PFSK-1 (cell line): ENCODE data around the gene EPHA7.

ENCODE experiments used
- FOXP2 ChIP-seq: optimal IDR thresholded peaks from 2 replicates; pipeline ENCODE3; 2011; ENCODE audit warnings: borderline replicate concordance, control low read depth, inconsistent platforms; ENCODE audit not compliant: insufficient read depth; ENCODE audit errors: extremely low read length, extremely low read depth
- POLR2AphosphoS5 ChIP-seq: IDR thresholded peaks from 2 replicates; pipeline ENCODE4 v1.6.1; 2012; ENCODE audit warnings: low read depth, mild to moderate bottlenecking, control low read depth, low read length, moderate library complexity
- SIN3A ChIP-seq: IDR thresholded peaks from 2 replicates; pipeline ENCODE4 v1.6.1; 2012; ENCODE audit warnings: mild to moderate bottlenecking, low read length, moderate library complexity, borderline replicate concordance; ENCODE audit not compliant: insufficient read depth
- TAF1 ChIP-seq: IDR thresholded peaks from 2 replicates; pipeline ENCODE4 v1.6.1; 2012; ENCODE audit warnings: low read length, control low read depth, borderline replicate concordance; ENCODE audit not compliant: insufficient read depth
- TF ChIP-seq, protein P1 (sequence below), 2 experiments: IDR thresholded peaks; 2 replicates each; pipeline versions ENCODE4 v1.6.1 to v1.8.0; 2011 to 2012; ENCODE audit warnings: low read depth in 2 of 2, low read length in 2 of 2, control low read depth in 1 of 2, inconsistent platforms in 1 of 2, mild to moderate bottlenecking in 1 of 2, moderate library complexity in 1 of 2; ENCODE audit not compliant: insufficient read depth in 1 of 2

Gene EPHA7

GRCh38 chr6:93420163-93420795 lies 920 bp upstream of the EPHA7 start:
- TF ChIP-seq POLR2AphosphoS5, result no peak
- TF ChIP-seq, protein P1, sequence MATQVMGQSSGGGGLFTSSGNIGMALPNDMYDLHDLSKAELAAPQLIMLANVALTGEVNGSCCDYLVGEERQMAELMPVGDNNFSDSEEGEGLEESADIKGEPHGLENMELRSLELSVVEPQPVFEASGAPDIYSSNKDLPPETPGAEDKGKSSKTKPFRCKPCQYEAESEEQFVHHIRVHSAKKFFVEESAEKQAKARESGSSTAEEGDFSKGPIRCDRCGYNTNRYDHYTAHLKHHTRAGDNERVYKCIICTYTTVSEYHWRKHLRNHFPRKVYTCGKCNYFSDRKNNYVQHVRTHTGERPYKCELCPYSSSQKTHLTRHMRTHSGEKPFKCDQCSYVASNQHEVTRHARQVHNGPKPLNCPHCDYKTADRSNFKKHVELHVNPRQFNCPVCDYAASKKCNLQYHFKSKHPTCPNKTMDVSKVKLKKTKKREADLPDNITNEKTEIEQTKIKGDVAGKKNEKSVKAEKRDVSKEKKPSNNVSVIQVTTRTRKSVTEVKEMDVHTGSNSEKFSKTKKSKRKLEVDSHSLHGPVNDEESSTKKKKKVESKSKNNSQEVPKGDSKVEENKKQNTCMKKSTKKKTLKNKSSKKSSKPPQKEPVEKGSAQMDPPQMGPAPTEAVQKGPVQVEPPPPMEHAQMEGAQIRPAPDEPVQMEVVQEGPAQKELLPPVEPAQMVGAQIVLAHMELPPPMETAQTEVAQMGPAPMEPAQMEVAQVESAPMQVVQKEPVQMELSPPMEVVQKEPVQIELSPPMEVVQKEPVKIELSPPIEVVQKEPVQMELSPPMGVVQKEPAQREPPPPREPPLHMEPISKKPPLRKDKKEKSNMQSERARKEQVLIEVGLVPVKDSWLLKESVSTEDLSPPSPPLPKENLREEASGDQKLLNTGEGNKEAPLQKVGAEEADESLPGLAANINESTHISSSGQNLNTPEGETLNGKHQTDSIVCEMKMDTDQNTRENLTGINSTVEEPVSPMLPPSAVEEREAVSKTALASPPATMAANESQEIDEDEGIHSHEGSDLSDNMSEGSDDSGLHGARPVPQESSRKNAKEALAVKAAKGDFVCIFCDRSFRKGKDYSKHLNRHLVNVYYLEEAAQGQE (IDR thresholded peaks at IDR 0.05; ENCODE audit: insufficient read depth in 1 of 2, low read depth in 2 of 2, low read length in 2 of 2), result no peak
- no peak for TF ChIP-seq SIN3A
- TF ChIP-seq TAF1, result no peak
- TF ChIP-seq FOXP2, result no peak

- TF ChIP-seq POLR2AphosphoS5, result no peak
- TF ChIP-seq FOXP2, result no peak
- TF ChIP-seq, protein P1 (IDR thresholded peaks at IDR 0.05; ENCODE audit: insufficient read depth in 1 of 2, low read depth in 2 of 2, low read length in 2 of 2), result no peak
- no peak for TF ChIP-seq SIN3A
- no peak for TF ChIP-seq TAF1
These were observed 703 bp downstream of the EPHA7 start for GRCh38 chr6:93418408-93419303.

- TF ChIP-seq FOXP2 (no peak), TAF1 (no peak), POLR2AphosphoS5 (no peak), SIN3A (no peak)
- TF ChIP-seq, protein P1 (IDR thresholded peaks at IDR 0.05; ENCODE audit: insufficient read depth in 1 of 2, low read depth in 2 of 2, low read length in 2 of 2), result no peak
These were observed 1.3 kb downstream of the EPHA7 start for GRCh38 chr6:93418033-93418407.

DNA sequence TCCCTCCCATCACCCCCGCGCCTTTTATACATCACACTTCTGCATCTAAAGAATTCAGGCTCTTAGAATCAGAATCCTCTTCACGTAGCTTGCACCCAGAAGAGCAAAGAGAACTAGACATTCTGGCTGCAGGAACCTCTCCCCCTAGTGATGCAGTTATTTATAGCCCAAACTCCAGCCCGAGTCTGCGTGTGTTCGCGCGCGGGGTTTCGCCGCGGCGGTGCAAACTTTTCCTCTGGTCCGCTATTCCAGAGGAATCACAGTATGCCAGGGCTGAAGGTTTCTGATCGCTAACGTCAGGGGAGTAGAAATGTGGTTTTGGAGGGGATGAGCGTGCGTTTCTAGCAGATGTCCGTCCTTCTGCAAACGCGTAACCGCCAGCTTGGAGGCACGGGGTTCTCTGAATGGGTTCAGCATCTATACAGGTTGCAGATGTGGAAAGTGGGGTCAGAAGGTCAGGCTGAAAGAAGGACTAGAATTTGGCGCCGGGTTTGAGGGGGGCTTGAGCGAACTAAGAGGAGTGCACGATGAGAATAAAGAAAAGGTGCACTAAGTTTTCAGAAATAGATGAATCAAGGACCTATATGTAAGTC lies 1.8 kb downstream of the EPHA7 start:
- TF ChIP-seq, protein P1 (IDR thresholded peaks at IDR 0.05; ENCODE audit: insufficient read depth in 1 of 2, low read depth in 2 of 2, low read length in 2 of 2), result no peak
- TF ChIP-seq TAF1, result no peak
- TF ChIP-seq FOXP2, result no peak
- TF ChIP-seq POLR2AphosphoS5, result no peak
- TF ChIP-seq SIN3A, result no peak
